Measurements from ENCODE around the gene DCUN1D1. TPM values are rescaled to one million over a fixed set of nuclear protein-coding genes. Genes with fewer than 3 reads are reported as not detected.
A peak's percentile ranks its signal among the peaks of the same experiment; 100 is the strongest.
"Not testable (repeated sequence)": the region's sequence is repeated elsewhere in the genome, so short reads cannot be mapped to it uniquely, and the experiment has no call there.

DCUN1D1 gene
- 10 to 100 TPM; 46.3 to 52.3 TPM for total RNA-seq
- long read RNA-seq, donor 1, full-length matches to known transcripts, result 7 of 10 reads
- long read RNA-seq, donor 1, partial matches to known transcripts, result 1 of 10 reads
- long read RNA-seq, donor 1, other reads (novel, unspliced or antisense), result 2 of 10 reads
- long read RNA-seq, donor 2, full-length matches to known transcripts, result 13 of 24 reads
- long read RNA-seq, donor 2, partial matches to known transcripts, result 8 of 24 reads
- long read RNA-seq, donor 2, other reads (novel, unspliced or antisense), result 3 of 24 reads

GRCh38 chr3:182980204-182981037 is at the start of gene DCUN1D1:
Gene DCUN1D1 (minus strand): TSS chr3:182980538. CDS start chr3:182980489, 49 bp downstream.
- intact Hi-C loops (cut with DNase I), result no loop called here
- peak; percentile 97 for DNase-seq (ENCODE audit: low spot score)

DNA sequence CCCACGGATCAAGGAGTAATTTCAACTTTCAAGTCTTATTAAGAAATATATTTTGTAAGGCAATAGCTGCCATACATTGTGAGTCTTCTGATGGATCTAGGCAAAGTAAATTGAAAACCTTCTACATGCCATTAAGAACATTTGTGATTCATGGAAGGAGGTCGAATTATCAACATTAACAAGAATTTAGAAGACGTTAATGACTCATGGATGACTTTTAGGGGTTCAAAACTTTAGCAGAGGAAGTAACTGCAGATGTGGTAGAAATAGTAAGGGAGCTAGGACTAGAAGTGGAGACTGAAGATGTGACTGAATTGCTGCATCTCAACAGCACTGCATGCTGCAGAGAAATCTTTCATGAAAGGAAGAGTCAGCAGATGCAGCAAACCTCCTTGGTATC is 48.1 kb upstream of the DCUN1D1 start:
- no peak for DNase-seq (ENCODE audit: low spot score)
- intact Hi-C loops (cut with DNase I), result no loop called here

GRCh38 chr3:183027276-183027675 is 46.9 kb upstream of the DCUN1D1 start:
- DNase-seq (ENCODE audit: low spot score), result no peak
- intact Hi-C loops (cut with DNase I), result no loop called here

- DNase-seq (ENCODE audit: low spot score), result no peak
- intact Hi-C loops (cut with DNase I), result loop anchor here in 1 of 2 donors (5.0 kb wide), 1 partner anchor 721 kb away; no protein-coding TSS in a partner anchor
Observed at GRCh38 chr3:183022936-183023516, 42.7 kb upstream of the DCUN1D1 start.

- no peak for DNase-seq (ENCODE audit: low spot score)
- intact Hi-C loops (cut with DNase I), result no loop called here
Observed at GRCh38 chr3:183018421-183019192, 38.3 kb upstream of the DCUN1D1 start.

DNA sequence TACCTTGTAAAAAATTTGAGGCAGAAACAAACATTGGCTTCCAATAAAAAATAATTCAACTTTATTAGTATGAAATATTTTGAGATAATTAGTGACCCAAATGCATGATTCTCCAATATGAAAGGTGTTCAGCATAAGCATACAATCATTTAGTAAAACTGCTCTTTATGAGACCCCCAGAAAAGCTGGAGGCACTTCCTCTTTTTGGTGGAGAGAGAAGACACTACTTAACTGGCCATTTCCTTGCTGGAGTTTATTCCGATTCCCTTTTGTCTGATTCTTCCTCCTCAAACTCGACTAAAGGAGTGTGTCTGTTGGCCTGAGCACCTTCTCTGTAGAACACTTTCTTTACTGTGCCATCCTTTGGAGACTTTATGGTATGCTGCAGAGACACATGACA is 34.8 kb upstream of the DCUN1D1 start:
- no peak for DNase-seq (ENCODE audit: low spot score)
- intact Hi-C loops (cut with DNase I), result no loop called here

GRCh38 chr3:183013856-183014255 is 33.5 kb upstream of the DCUN1D1 start:
- no peak for DNase-seq (ENCODE audit: low spot score)
- intact Hi-C loops (cut with DNase I), result no loop called here

GRCh38 chr3:183013074-183013473 is 32.7 kb upstream of the DCUN1D1 start:
- DNase-seq (ENCODE audit: low spot score), result no peak
- intact Hi-C loops (cut with DNase I), result no loop called here

DNA sequence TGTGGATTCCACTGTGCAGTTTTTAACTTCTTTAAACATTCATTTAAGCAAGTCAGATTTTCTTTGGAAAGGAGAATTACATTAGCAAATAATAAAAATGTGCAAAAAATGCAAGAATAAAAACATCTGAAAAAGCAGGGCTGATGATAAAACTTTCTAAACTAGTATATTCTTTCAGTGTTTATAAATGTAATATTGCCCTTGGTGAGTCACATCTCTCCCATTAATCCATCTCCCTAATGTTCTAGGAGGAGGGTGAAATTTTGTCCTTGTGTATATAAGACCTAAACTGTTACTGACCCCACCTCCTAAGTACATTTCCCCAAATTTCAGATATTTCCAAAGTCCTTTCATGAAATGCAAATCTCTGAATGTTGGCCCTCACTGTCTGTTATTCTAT is 28.5 kb upstream of the DCUN1D1 start:
- intact Hi-C loops (cut with DNase I), result no loop called here
- DNase-seq (ENCODE audit: low spot score), result no peak

DNA sequence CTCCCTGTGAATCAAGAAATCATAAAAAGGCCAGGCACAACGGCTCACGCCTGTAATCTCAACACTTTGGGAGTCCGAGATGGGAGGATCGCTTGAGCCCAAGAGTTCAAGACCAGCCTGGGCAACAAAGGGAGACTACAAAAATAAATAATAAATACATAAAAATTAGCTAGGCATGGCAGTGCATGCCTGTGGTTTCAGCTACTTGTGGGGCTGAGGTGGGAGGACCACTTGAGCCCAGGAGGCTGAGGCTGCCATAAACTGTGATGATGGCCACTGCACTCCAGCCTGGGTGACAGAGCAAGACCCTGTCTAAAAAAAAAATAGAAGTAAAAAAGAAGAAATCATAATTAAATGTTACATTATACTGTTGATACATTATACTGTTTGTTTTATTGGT is 28.0 kb upstream of the DCUN1D1 start:
- DNase-seq (ENCODE audit: low spot score), result no peak
- intact Hi-C loops (cut with DNase I), result no loop called here

DNA sequence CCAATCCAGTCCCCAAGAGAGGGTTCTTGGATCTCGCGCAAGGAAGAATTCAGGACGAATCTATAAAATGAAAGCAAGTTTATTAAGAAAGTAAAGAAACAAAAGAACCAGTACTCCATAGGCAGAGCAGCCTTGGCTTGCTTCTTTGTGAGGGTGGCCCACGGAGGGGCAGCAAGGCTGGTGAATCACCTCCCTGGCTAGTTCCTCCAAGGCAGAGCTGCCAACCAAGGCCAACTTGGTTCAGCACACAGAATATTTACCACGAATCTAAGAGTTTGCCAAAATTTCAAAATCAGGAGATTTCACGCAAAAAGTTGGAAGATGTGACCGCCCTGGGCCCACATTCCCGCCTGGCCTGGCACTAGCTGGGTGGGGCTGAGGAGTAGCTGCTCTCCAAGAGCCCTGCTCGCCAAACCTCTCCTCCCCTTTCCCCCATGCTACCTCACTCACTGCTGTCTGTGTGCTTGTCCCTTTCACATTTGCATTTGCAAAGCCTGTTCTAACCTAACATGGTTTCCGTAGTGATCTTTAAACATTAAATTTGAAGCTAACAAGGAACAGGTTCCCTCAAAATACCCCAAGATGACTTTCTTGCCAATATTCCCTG is 26.2 kb upstream of the DCUN1D1 start:
- DNase-seq (ENCODE audit: low spot score), result no peak
- intact Hi-C loops (cut with DNase I), result no loop called here

GRCh38 chr3:182999767-183000166 is 19.4 kb upstream of the DCUN1D1 start:
- DNase-seq (ENCODE audit: low spot score), result no peak
- intact Hi-C loops (cut with DNase I), result no loop called here

DNA sequence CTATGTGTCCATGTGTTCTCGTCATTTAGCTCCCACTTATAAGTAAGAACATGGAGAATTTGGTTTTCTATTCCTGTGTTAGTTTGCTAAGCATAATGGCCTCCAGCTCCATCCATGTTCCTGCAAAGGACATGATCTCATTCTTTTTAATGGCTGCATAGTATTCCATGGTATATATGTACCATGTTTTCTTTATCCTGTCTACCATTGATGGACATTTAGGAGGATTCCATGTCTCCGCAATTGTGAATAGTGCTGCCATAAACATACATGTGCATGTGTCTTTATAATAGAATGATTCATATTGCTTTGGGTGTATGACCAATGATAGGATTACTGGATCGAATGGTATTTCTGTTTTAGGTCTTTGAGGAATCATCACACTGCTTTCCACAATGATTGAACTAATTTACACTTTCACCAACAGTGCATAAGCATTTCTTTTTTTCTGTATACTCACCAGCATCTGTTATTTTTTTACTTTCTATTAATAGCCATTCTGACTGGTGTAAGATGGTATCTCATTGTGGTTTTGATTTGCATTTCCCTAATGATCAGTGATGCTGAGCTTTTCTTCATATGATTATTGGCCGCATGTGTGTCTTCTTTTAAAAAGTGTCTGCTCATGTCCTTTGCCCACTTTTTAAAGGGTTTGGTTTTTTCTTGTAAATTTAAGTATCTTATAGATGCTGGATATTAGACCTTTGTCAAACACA is 13.3 kb upstream of the DCUN1D1 start:
- intact Hi-C loops (cut with DNase I); DNase-seq (ENCODE audit: low spot score): not testable (repeated sequence)

GRCh38 chr3:182989566-182989965 is 9.2 kb upstream of the DCUN1D1 start:
- DNase-seq (ENCODE audit: low spot score), result no peak

GRCh38 chr3:182986021-182986420 is 5.7 kb upstream of the DCUN1D1 start:
- DNase-seq (ENCODE audit: low spot score), result no peak
- intact Hi-C loops (cut with DNase I), result no loop called here

More at GRCh38 chr3:182989566-182989965, 9.2 kb upstream of the DCUN1D1 start:
- intact Hi-C loops (cut with DNase I), result no loop called here

GRCh38 chr3:182983876-182984275 is 3.5 kb upstream of the DCUN1D1 start:
- DNase-seq (ENCODE audit: low spot score), result no peak
- intact Hi-C loops (cut with DNase I), result no loop called here

GRCh38 chr3:182981038-182981380 is 671 bp upstream of the DCUN1D1 start:
- no peak for DNase-seq (ENCODE audit: low spot score)

GRCh38 chr3:182979674-182980191 is 605 bp downstream of the DCUN1D1 start:
- DNase-seq (ENCODE audit: low spot score), result no peak
- intact Hi-C loops (cut with DNase I), result no loop called here

More at GRCh38 chr3:182981038-182981380, 671 bp upstream of the DCUN1D1 start:
- intact Hi-C loops (cut with DNase I), result no loop called here
